Erythroblast (primary cell): Measurements from ENCODE around the gene FDX2.

Source experiments
- GATA1 ChIP-seq: IDR thresholded peaks from 2 replicates; pipeline ENCODE4 v1.6.1; 2011; ENCODE audit warnings: low read depth, mild to moderate bottlenecking, control low read depth, low read length, moderate library complexity
- POLR2A ChIP-seq: IDR thresholded peaks from 2 replicates; pipeline ENCODE4 v1.6.1; 2011; ENCODE audit warnings: mild to moderate bottlenecking, low read length

- TF ChIP-seq POLR2A (peak; percentile 53), GATA1 (no peak)
Observed at GRCh38 chr19:10299545-10300458, 16.0 kb downstream of the FDX2 start.
